GM12873 (cell line): Measurements from ENCODE around the gene CTNNA3.
A peak's percentile ranks its signal among the peaks of the same experiment; 100 is the strongest.

ENCODE experiments used
- TF ChIP-seq, protein P1 (sequence below): IDR thresholded peaks from 2 replicates; pipeline ENCODE4 v1.5.1; 2012; ENCODE audit warnings: low read depth, mild to moderate bottlenecking, moderate library complexity, low read length, control low read depth; ENCODE audit not compliant: insufficient read depth; ENCODE audit errors: missing control alignments

CTNNA3 gene

DNA sequence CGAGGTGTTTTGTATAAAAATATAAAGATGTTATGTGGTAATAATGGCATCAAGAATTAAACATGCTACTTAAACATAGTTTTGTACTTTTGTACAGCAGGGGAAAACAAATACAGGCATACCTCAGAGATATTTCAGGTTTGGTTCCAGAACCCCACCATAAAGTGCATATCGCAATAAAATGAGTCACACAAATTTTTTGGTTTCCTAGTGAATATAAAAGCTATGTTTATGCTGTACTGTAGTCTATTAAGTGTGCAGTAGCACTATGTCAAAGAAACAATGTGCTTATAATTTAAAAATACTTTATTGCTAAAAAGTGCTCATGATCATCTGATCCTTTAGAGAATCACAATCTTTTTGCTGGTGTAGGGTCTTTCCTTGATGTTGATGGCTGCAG is 752.4 kb downstream of the CTNNA3 start:
- TF ChIP-seq, protein P1, sequence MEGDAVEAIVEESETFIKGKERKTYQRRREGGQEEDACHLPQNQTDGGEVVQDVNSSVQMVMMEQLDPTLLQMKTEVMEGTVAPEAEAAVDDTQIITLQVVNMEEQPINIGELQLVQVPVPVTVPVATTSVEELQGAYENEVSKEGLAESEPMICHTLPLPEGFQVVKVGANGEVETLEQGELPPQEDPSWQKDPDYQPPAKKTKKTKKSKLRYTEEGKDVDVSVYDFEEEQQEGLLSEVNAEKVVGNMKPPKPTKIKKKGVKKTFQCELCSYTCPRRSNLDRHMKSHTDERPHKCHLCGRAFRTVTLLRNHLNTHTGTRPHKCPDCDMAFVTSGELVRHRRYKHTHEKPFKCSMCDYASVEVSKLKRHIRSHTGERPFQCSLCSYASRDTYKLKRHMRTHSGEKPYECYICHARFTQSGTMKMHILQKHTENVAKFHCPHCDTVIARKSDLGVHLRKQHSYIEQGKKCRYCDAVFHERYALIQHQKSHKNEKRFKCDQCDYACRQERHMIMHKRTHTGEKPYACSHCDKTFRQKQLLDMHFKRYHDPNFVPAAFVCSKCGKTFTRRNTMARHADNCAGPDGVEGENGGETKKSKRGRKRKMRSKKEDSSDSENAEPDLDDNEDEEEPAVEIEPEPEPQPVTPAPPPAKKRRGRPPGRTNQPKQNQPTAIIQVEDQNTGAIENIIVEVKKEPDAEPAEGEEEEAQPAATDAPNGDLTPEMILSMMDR = no peak

DNA sequence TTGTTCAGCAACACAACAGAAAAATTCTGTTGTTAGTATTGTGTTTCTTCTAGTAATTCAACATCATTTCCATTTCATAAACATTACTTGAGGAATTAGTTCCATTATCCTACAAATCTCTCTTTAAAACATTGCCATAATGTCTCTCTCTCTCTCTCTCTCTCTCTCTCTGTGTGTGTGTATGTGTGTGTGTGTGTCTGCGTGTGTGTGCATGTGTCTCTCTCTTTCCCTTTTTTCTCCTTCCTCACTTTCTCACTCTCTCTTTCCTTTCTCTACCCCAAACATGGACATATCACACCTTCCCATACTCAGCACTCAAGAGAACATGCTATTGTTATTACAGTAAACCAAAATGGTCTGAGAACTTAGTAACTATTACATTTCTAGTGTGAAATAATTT is 753.6 kb downstream of the CTNNA3 start:
- TF ChIP-seq, protein P1 = no peak

GRCh38 chr10:66941491-66941890 is 754.5 kb downstream of the CTNNA3 start:
- TF ChIP-seq, protein P1 = no peak

DNA sequence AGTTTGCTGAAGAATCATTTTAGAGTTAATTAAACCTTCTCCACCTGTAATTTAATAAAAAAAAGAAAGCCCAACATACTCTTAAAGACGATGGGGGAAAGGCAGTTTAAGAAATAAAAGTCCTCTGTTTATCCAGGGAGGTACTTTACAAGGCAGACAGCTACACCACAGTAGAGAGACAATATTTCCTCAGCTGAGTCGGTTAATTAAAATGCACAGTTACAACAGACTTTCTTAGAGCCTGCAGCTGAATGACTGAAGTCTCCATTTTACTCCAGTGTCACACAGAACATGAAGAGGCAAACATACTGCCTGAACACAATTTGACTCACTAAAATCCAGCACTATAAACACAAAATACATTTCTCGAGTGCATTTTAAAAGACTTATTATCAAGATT is 755.0 kb downstream of the CTNNA3 start:
- TF ChIP-seq, protein P1 = no peak

DNA sequence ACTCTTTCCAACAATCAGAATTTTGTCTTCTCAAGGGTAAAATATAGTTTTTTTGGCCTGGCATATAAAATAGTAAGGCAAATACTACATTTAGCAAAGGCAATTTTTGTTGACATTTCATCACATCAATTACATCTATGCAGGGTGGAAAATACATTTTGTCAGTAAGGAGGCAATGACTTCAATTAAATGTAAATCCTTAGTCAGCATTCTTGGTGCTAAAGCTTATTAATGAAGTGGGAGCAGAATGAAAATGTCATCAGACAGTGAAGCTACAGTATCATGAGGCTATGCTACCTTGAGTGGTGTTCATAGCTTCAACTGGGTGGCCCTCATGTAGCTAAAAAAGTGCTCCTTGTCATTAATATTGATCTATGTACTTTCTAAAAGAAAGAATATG is 761.3 kb downstream of the CTNNA3 start:
- TF ChIP-seq, protein P1 = no peak

DNA sequence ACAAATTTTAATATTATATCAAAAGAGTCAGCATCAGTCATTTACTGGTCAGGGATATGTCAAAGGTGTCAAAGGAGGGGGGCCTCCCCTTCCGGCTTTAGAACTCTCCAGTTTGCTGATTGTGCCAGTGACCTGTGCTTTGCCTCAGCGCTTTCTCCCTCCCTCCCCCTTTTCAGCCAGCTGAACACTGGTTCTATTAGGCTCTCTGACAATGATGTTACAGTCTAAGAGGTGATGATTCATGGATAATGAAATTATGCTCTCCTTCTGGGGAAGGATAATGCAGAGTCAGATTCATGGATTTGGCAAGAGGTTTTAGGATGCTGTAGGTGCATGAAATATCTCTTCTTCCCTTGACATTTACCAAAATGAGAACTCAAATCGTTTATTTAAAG is 764.0 kb downstream of the CTNNA3 start:
- TF ChIP-seq, protein P1 = no peak

- TF ChIP-seq, protein P1 = peak; percentile 67
These were observed 764.6 kb downstream of the CTNNA3 start for GRCh38 chr10:66931340-66931948.
